HepG2 (cell line): Measurements from ENCODE around the gene JTB. TPM values are rescaled to one million over a fixed set of nuclear protein-coding genes. Genes with fewer than 3 reads are reported as not detected.

Experiments used
- CBFB ChIP-seq: sonication (generic); formaldehyde crosslinking; IDR thresholded peaks from 2 replicates; pipeline ENCODE4 v1.4.0; 2020; ENCODE audit warnings: missing genetic modification reagents
- CCAR2 ChIP-seq: fragments of 200-400 bp; formaldehyde crosslinking; optimal IDR thresholded peaks from 2 replicates; pipeline ENCODE3; 2018; ENCODE audit warnings: low read depth, mild to moderate bottlenecking, low read length, moderate library complexity
- CEBPG ChIP-seq: IDR thresholded peaks from 2 replicates; pipeline ENCODE4 v1.6.1; 2016
- HIVEP1 ChIP-seq: sonication (generic); formaldehyde crosslinking; IDR thresholded peaks from 2 replicates; pipeline ENCODE4 v1.4.0; 2020; ENCODE audit warnings: mild to moderate bottlenecking, missing genetic modification reagents
- HOMEZ ChIP-seq: IDR thresholded peaks from 2 replicates; pipeline ENCODE4 v1.6.1; 2016; ENCODE audit warnings: low read depth
- KAT8 ChIP-seq: IDR thresholded peaks from 2 replicates; pipeline ENCODE4 v1.6.1; 2016; ENCODE audit warnings: missing genetic modification reagents, missing compliant biosample characterization
- MXI1 ChIP-seq: IDR thresholded peaks from 3 replicates; pipeline ENCODE4 v1.6.1; 2012; ENCODE audit warnings: low read depth, low read length, inconsistent platforms, borderline replicate concordance
- MYPOP ChIP-seq: sonication (generic); formaldehyde crosslinking; IDR thresholded peaks from 2 replicates; pipeline ENCODE4 v1.8.1; 2023; ENCODE audit warnings: mild to moderate bottlenecking, moderate library complexity, missing genetic modification reagents
- SALL1 ChIP-seq: sonication (generic); formaldehyde crosslinking; IDR thresholded peaks from 2 replicates; pipeline ENCODE4 v1.8.0; 2022; ENCODE audit warnings: mild to moderate bottlenecking, missing genetic modification reagents
- TFDP1 ChIP-seq: IDR thresholded peaks from 2 replicates; pipeline ENCODE4 v1.6.1; 2016; ENCODE audit warnings: missing compliant biosample characterization, missing genetic modification reagents, borderline replicate concordance
- ZBTB34 ChIP-seq: sonication (generic); formaldehyde crosslinking; IDR thresholded peaks from 2 replicates; pipeline ENCODE4 v1.8.0; 2022; ENCODE audit warnings: mild to moderate bottlenecking, missing genetic modification reagents
- ZNF543 ChIP-seq: sonication (generic); formaldehyde crosslinking; IDR thresholded peaks from 2 replicates; pipeline ENCODE4 v1.4.0; 2020; ENCODE audit warnings: mild to moderate bottlenecking, missing genetic modification reagents
- polyA plus RNA-seq, 8 experiments: library from polyadenylated mRNA; depleted of rRNA in 3 of 8; stranded (reverse) in 7 of 8; unstranded in 1 of 8; fragments of >200 nt; fragmentation: Illumina TruSeq in 4 of 8; extraction: Trizol in 4 of 8; gene quantifications; 2 replicates each; pipeline versions ENCODE4 v1.2.1 to v1.2.3, GENCODE V29; 2011 to 2016; ENCODE audit warnings: low read depth in 4 of 8, missing spikeins in 1 of 8, mixed read lengths in 1 of 8; ENCODE audit not compliant: insufficient read depth in 1 of 8
- total RNA-seq, 5 experiments: library from RNA; depleted of rRNA; stranded (reverse); fragments of >200 nt; fragmentation: Illumina TruSeq; extraction: Trizol; gene quantifications; 2 replicates each; pipeline ENCODE4 v1.2.3, GENCODE V29; 2016; ENCODE audit warnings: low read depth in 1 of 5
- TF ChIP-seq, protein P1 (sequence below): sonication (generic); formaldehyde crosslinking; IDR thresholded peaks from 2 replicates; pipeline ENCODE4 v1.5.0; 2020; ENCODE audit warnings: missing genetic modification reagents
- TF ChIP-seq, protein P2 (sequence below): sonication (generic); formaldehyde crosslinking; IDR thresholded peaks from 2 replicates; pipeline ENCODE4 v1.5.1; 2020; ENCODE audit warnings: mild to moderate bottlenecking, missing genetic modification reagents, moderate library complexity
- TF ChIP-seq, protein P3 (sequence below): sonication (generic); formaldehyde crosslinking; IDR thresholded peaks from 2 replicates; pipeline ENCODE4 v1.5.0; 2020; ENCODE audit warnings: mild to moderate bottlenecking, missing genetic modification reagents

The JTB gene
- total and polyA plus RNA-seq, 2 of the 13 experiments (the other 11 are each of a cell fraction or from before 2014, with no cell fraction given): 96.7 to 99.2 TPM

GRCh38 chr1:153958111-153958960 is 19.1 kb downstream of the JTB start, which contains the start of gene CRTC2 (continued):
- TF ChIP-seq HOMEZ (CRISPR knock-in tag): no peak
- TF ChIP-seq, protein P1, sequence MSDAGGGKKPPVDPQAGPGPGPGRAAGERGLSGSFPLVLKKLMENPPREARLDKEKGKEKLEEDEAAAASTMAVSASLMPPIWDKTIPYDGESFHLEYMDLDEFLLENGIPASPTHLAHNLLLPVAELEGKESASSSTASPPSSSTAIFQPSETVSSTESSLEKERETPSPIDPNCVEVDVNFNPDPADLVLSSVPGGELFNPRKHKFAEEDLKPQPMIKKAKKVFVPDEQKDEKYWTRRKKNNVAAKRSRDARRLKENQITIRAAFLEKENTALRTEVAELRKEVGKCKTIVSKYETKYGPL (CRISPR knock-in tag): no peak
- peak; percentile 84; the same call in 1 of the 3 replicates for TF ChIP-seq MXI1
- TF ChIP-seq HIVEP1 (CRISPR knock-in tag): no peak
- TF ChIP-seq ZBTB34 (CRISPR knock-in tag): no peak
- TF ChIP-seq, protein P2, sequence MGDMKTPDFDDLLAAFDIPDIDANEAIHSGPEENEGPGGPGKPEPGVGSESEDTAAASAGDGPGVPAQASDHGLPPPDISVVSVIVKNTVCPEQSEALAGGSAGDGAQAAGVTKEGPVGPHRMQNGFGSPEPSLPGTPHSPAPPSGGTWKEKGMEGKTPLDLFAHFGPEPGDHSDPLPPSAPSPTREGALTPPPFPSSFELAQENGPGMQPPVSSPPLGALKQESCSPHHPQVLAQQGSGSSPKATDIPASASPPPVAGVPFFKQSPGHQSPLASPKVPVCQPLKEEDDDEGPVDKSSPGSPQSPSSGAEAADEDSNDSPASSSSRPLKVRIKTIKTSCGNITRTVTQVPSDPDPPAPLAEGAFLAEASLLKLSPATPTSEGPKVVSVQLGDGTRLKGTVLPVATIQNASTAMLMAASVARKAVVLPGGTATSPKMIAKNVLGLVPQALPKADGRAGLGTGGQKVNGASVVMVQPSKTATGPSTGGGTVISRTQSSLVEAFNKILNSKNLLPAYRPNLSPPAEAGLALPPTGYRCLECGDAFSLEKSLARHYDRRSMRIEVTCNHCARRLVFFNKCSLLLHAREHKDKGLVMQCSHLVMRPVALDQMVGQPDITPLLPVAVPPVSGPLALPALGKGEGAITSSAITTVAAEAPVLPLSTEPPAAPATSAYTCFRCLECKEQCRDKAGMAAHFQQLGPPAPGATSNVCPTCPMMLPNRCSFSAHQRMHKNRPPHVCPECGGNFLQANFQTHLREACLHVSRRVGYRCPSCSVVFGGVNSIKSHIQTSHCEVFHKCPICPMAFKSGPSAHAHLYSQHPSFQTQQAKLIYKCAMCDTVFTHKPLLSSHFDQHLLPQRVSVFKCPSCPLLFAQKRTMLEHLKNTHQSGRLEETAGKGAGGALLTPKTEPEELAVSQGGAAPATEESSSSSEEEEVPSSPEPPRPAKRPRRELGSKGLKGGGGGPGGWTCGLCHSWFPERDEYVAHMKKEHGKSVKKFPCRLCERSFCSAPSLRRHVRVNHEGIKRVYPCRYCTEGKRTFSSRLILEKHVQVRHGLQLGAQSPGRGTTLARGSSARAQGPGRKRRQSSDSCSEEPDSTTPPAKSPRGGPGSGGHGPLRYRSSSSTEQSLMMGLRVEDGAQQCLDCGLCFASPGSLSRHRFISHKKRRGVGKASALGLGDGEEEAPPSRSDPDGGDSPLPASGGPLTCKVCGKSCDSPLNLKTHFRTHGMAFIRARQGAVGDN (CRISPR knock-in tag): peak; percentile 81
- peak; percentile 79; the same call in 1 of the 2 replicates for TF ChIP-seq KAT8
- peak; percentile 58; the same call in 1 of the 2 replicates for TF ChIP-seq SALL1 (CRISPR knock-in tag)
- TF ChIP-seq CEBPG: peak; percentile 3; the same call in 1 of the 2 replicates
- TF ChIP-seq CBFB (CRISPR knock-in tag): peak; percentile 28; the same call in 1 of the 2 replicates
- TF ChIP-seq, protein P3, sequence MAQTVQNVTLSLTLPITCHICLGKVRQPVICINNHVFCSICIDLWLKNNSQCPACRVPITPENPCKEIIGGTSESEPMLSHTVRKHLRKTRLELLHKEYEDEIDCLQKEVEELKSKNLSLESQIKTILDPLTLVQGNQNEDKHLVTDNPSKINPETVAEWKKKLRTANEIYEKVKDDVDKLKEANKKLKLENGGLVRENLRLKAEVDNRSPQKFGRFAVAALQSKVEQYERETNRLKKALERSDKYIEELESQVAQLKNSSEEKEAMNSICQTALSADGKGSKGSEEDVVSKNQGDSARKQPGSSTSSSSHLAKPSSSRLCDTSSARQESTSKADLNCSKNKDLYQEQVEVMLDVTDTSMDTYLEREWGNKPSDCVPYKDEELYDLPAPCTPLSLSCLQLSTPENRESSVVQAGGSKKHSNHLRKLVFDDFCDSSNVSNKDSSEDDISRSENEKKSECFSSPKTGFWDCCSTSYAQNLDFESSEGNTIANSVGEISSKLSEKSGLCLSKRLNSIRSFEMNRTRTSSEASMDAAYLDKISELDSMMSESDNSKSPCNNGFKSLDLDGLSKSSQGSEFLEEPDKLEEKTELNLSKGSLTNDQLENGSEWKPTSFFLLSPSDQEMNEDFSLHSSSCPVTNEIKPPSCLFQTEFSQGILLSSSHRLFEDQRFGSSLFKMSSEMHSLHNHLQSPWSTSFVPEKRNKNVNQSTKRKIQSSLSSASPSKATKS: no peak
- TF ChIP-seq MYPOP (CRISPR knock-in tag): peak; percentile 72; the same call in 1 of the 2 replicates
- TF ChIP-seq ZNF543: no peak
- TF ChIP-seq CCAR2: no peak
- no peak for TF ChIP-seq TFDP1 (CRISPR knock-in tag)
